Fibroblast of mammary gland (primary cell): Measurements from ENCODE around the gene TXNL4B.

Source experiments
- DNase-seq: peaks from one replicate; pipeline ENCODE4 v3.0.0-alpha.2; 2010; ENCODE audit warnings: low read depth
- H3K4me3 ChIP-seq: 2 replicates; pipeline ENCODE4 v1.5.1; 2011; ENCODE audit warnings: low read depth, mild to moderate bottlenecking, low read length, moderate library complexity; ENCODE audit not compliant: control insufficient read depth
- TF ChIP-seq, protein P1 (sequence below): conservative IDR thresholded peaks from 2 replicates; pipeline ENCODE4 v1.5.1; 2011; ENCODE audit warnings: low read depth, low read length, inconsistent platforms; ENCODE audit not compliant: control insufficient read depth, insufficient read depth

TXNL4B gene

GRCh38 chr16:72132726-72133125, 39.3 kb upstream of the TXNL4B start:
- TF ChIP-seq, protein P1, sequence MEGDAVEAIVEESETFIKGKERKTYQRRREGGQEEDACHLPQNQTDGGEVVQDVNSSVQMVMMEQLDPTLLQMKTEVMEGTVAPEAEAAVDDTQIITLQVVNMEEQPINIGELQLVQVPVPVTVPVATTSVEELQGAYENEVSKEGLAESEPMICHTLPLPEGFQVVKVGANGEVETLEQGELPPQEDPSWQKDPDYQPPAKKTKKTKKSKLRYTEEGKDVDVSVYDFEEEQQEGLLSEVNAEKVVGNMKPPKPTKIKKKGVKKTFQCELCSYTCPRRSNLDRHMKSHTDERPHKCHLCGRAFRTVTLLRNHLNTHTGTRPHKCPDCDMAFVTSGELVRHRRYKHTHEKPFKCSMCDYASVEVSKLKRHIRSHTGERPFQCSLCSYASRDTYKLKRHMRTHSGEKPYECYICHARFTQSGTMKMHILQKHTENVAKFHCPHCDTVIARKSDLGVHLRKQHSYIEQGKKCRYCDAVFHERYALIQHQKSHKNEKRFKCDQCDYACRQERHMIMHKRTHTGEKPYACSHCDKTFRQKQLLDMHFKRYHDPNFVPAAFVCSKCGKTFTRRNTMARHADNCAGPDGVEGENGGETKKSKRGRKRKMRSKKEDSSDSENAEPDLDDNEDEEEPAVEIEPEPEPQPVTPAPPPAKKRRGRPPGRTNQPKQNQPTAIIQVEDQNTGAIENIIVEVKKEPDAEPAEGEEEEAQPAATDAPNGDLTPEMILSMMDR, result no peak
- H3K4me3 ChIP-seq, result no peak overlapping the region
- no peak for DNase-seq

GRCh38 chr16:72131036-72131435, 37.6 kb upstream of the TXNL4B start:
- H3K4me3 ChIP-seq, result no peak overlapping the region
- peak; percentile 12 for DNase-seq
- TF ChIP-seq, protein P1, result no peak

DNA sequence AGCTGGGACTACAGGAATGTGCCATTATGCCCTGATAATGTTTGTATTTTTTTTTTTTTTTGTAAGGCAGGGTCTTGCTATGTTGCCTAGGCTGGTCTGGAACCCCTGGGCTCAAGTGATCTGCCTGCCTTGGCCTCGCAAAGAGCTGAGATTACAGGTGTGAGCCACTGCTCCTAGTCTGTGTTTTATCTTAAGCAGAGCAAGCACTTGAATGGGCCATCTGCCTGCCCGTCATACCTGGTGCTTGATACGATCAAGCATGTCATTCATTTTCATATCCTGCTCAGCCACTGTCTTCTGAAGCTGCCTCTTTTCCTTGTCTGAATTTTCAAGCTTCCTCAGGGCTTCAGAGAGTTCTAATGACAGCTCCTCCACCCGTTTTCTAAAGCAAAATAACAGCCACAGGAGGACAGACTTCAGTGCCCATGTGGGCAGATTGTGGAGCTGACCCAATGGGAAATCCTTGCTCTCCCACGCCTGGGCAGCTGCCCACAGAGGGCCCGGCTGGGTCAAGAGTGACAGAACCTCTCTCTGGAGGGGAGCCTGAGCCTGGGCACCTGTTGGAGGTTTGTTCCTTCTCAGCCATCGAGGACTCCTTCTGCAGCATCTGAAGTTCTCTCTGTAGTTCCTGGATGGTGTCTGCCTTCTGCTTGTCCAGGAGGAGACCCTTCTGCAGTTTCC, 36.7 kb upstream of the TXNL4B start:
- H3K4me3 ChIP-seq, result no peak overlapping the region
- TF ChIP-seq, protein P1, result no peak
- DNase-seq, result no peak

DNA sequence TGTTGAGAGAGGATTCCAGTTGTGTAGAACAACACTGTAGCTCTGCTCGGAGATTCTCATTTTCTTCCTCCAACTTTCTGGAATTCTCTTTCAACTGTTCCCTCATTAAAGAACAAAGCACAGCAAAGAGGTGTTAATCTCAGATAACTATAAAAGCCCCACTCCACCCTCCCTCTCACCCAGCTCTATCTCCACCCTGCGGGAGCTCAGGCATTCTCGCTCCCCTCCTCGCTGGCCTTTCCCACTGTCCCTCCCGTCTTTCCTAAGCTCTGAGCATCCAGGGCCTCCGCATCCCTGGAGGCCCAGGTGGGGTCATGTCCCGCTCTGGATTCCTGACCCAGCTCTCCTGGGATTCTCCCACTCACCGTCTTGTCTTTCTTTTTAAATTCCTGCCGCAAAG, 35.3 kb upstream of the TXNL4B start:
- no peak for DNase-seq
- TF ChIP-seq, protein P1, result no peak
- H3K4me3 ChIP-seq, result no peak overlapping the region

DNA sequence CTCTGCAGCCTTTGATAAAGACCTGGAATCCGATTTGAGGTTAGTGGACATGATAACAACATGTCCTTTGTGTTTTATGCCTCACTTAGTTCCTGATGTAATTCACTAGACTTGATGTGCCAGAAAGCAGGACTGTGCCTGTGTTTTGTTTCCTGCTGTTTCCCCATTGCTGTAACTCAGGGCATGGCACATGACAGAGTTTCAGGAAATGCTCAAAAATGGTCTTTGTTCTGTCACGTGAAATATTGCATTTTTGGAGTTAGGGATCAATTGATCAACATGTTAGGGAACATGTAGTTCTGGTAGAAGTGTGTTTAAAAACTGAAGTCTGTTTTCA, 33.0 kb upstream of the TXNL4B start:
- TF ChIP-seq, protein P1, result no peak
- H3K4me3 ChIP-seq, result no peak overlapping the region
- no peak for DNase-seq

DNA sequence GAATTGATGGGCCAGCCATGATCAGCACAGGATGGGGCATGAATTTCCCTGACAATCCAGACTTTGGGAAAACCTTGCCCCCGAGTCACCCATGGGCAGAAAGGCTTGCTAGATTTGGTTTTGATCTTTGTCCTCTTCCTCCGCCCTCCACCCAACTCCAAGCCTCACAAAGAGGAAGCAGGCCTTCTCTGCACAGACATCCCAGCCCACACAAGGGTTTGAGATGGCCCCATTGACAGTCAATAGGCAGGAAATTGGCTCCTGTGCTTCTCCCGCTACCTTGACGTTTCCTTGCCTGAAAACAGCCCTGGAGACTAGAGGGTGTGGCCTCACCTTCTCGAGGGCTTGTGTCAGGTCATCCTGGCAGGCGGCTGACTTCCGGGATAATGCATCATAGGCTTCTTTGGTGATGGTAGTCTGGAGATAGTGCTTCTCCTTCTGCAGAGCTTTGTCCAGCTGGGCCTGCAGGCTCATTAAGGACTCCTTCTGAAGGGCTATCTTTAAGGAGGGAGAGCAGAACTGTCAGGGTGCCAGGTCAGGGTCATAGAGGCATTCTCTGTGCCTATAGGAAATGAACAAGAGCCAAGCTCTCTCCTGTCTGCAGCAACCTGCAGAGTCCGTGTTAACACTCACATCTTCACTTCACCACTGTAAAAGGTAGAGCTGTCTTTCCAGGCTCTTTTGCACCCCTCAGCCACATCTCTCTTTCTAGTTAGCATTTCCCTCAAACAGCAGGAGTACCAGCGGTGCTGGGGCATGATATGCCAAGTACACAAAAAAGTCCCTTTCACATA, 32.4 kb upstream of the TXNL4B start:
- no peak for DNase-seq
- TF ChIP-seq, protein P1, result no peak
- no peak overlapping the region for H3K4me3 ChIP-seq
